Prostate gland (tissue), 2 donors: ENCODE measurements around the gene PYGO1.

ENCODE experiments used
- CTCF ChIP-seq, 4 experiments: fragments of 200-600 bp in 2 of 4; fragments of 450-650 bp in 2 of 4; sonication (generic) in 2 of 4; IDR thresholded peaks; 1 replicate in 3 of 4; 2 replicates in 1 of 4; pipeline ENCODE4 v1.5.1; 2016 to 2019; ENCODE audit warnings: antibody characterized with exemption in 4 of 4, mild to moderate bottlenecking in 2 of 4, moderate library complexity in 2 of 4
- POLR2A ChIP-seq: fragments of 450-650 bp; IDR thresholded peaks from one replicate; pipeline ENCODE4 v1.6.1; 2016; ENCODE audit warnings: antibody characterized with exemption, mild to moderate bottlenecking
- POLR2AphosphoS5 ChIP-seq: sonication (generic); formaldehyde crosslinking; IDR thresholded peaks from one replicate; pipeline ENCODE4 v1.6.1; 2017; ENCODE audit warnings: antibody characterized with exemption

- no peak for TF ChIP-seq CTCF (IDR thresholded peaks at IDR 0.05)
- TF ChIP-seq POLR2A: no peak
- TF ChIP-seq POLR2AphosphoS5: no peak
Measured at GRCh38 chr15:55574096-55574495, 14.0 kb downstream of the PYGO1 start.
